ENCODE measurements around the gene DLK1. TPM values are rescaled to one million over a fixed set of nuclear protein-coding genes. Genes with fewer than 3 reads are reported as not detected.

Gene DLK1
- total and polyA plus RNA-seq, 2 of the 4 experiments (the other 2 are of a cell fraction), result under 0.01 to 0.07 TPM

DNA sequence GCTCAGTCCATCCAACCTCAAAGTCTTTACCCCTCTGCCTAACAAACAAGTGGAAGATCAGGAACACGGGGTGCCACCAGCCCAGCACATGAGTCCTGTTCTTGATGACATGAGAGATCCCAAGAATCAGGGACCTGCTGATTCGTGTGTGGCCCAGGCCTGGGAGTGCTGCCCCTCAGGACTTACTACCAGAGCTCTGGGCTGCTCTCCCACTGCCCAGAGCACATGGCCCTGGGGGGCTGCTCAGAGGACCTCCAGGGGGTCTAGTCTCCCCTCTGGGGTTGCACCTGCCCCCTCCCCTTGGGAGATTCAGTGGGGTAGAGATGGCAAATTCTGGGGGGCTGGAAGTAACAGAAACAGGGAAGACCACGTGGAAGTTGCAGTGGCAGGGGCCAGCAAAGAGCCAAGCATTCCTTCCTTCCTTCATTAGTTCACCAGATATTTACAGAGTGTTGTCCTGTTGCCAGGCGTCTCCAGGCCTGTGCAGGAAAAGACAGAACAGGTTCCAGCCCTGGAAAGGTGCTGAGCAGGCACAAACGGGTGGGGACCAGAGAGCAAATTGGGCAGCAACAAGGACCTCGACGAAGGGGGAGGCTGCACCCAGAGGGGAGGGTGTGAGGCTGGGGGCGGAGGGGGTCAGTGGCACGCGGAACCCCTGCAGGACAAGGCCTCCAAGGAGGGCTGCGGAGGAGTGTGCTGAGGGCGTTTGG lies 54.1 kb downstream of the DLK1 start:
- WGBS, 2 experiments (ENCODE audit: extremely low coverage in 2 of 2, insufficient read length in 1 of 2), result 75% methylated on average over 2 of the region's 12 CpGs; no CpG with 5 or more reads in 1 of the 2 experiments
- Histone ChIP-seq H3K56ac (ENCODE audit: extremely low read depth, insufficient read depth, low read length) (no peak overlapping the region), H3K36me3 (ENCODE audit: control insufficient read depth, insufficient read depth, low read length) (no peaks in the 10 kb centered on the region), H3K4ac (ENCODE audit: low read depth, low read length) (no peak overlapping the region), H3K18ac (ENCODE audit: low read depth, low read length) (no peak overlapping the region), H3K23ac (ENCODE audit: low read depth, low read length) (no peak overlapping the region), H2BK20ac (ENCODE audit: low read depth, low read length) (no peak overlapping the region), H3K9me3 (ENCODE audit: control insufficient read depth, insufficient read depth, low read length) (no peaks in the 10 kb centered on the region), H3K27me3 (ENCODE audit: control insufficient read depth, insufficient read depth, low read length) (peaks cover 43% of the 10 kb centered on the region), H4K20me1 (ENCODE audit: insufficient read depth, low read length) (no peaks in the 10 kb centered on the region), H2AK9ac (replicated peaks; ENCODE audit: low read depth, low read length, poor library complexity) (no peak overlapping the region), H4K5ac (ENCODE audit: low read depth, low read length) (no peak overlapping the region), H2AFZ (replicated peaks; ENCODE audit: low read length, poor library complexity) (no peak overlapping the region), H2AK5ac (ENCODE audit: low read depth, low read length) (no peak overlapping the region), H3K4me3 (ENCODE audit: insufficient read depth, low read depth, low read length) (no peak overlapping the region), H3K4me2 (ENCODE audit: low read depth, low read length) (no peak overlapping the region), H3K9me1 (ENCODE audit: insufficient read depth, low read length) (no peaks in the 10 kb centered on the region), H2BK5ac (ENCODE audit: low read depth, low read length, poor library complexity, severe bottlenecking) (no peak overlapping the region), H4K91ac (ENCODE audit: insufficient read depth, low read depth, low read length) (no peak overlapping the region), H3K27ac (ENCODE audit: insufficient read depth, low read length) (no peak overlapping the region), H3K4me1 (ENCODE audit: control insufficient read depth, insufficient read depth, low read length) (peaks cover 4% of the 10 kb centered on the region; the same call in 1 of the 2 replicates), H3K14ac (replicated peaks; ENCODE audit: low read depth, low read length) (no peak overlapping the region), H2BK15ac (ENCODE audit: low read depth, low read length) (no peak overlapping the region), H3K9ac (ENCODE audit: low read depth, low read length) (no peak overlapping the region), H4K8ac (ENCODE audit: low read depth in 2 of 2, low read length in 2 of 2) (no peak overlapping the region), H2BK120ac (ENCODE audit: low read depth, low read length) (no peak overlapping the region), H3K79me1 (ENCODE audit: low read depth in 1 of 2, low read length in 2 of 2) (no peaks in the 10 kb centered on the region)
- ChIA-PET CTCF (no interaction called here), POLR2A (ENCODE audit: unreplicated experiment) (no interaction called here)
- no peak for DNase-seq
- intact Hi-C loops (cut with micrococcal nuclease) (no loop called here), in situ Hi-C loops (cut with MboI; ENCODE audit: low sequenced_read_pairs) (no loop called here), dilution Hi-C loops (cut with HindIII; ENCODE audit: low sequenced_read_pairs, unreplicated experiment) (no loop called here)
- no peak for ATAC-seq (ENCODE audit: low read depth)
- no TSS peak for BruUV-seq (replicated peaks)
- no peak for TF ChIP-seq CHD1 (IDR thresholded peaks at IDR 0.05; ENCODE audit: low read depth, low read length)
- no peak for TF ChIP-seq RAD21 (IDR thresholded peaks at IDR 0.05; ENCODE audit: low read length)
- TF ChIP-seq MAFK (IDR thresholded peaks at IDR 0.05; ENCODE audit: low read depth, low read length), result peak; percentile 41; the same call in 1 of the 2 replicates
